Thoracic aorta (tissue), 2 donors: ENCODE measurements around the gene DBF4B. TPM values are rescaled to one million over a fixed set of nuclear protein-coding genes. Genes with fewer than 3 reads are reported as not detected.
"Not testable (repeated sequence)": the region's sequence is repeated elsewhere in the genome, so short reads cannot be mapped to it uniquely, and the experiment has no call there.

ENCODE experiments used
- ATAC-seq: fragments of 150-250 bp; one replicate; pipeline ENCODE4 v1.8.0; 2017; ENCODE audit warnings: low read depth; ENCODE audit not compliant: insufficient number of reproducible peaks, low FRiP score
- DNase-seq: peaks from one replicate; pipeline ENCODE4 v3.0.0-alpha.2; 2020; ENCODE audit warnings: low spot score
- H3K27ac ChIP-seq, 2 donors: fragments of 200-600 bp; sonication (generic); 1 replicate in 1 of 2; 2 replicates in 1 of 2; pipeline ENCODE4 v1.5.1; 2016; ENCODE audit warnings: mild to moderate bottlenecking in 2 of 2, moderate library complexity in 2 of 2
- H3K27me3 ChIP-seq: fragments of 200-600 bp; sonication (generic); replicated peaks from 2 replicates; pipeline ENCODE4 v1.6.0; 2016; ENCODE audit warnings: mild to moderate bottlenecking; ENCODE audit not compliant: insufficient read depth
- H3K36me3 ChIP-seq: fragments of 200-600 bp; sonication (generic); one replicate; pipeline ENCODE4 v1.5.1; 2016
- H3K4me1 ChIP-seq, 2 donors: fragments of 200-600 bp; sonication (generic); 1 replicate in 1 of 2; 2 replicates in 1 of 2; pipeline versions ENCODE4 v1.5.1 to v1.6.0; 2016; ENCODE audit warnings: low read depth in 2 of 2, mild to moderate bottlenecking in 1 of 2; ENCODE audit not compliant: control insufficient read depth in 1 of 2
- H3K4me3 ChIP-seq: fragments of 200-600 bp; sonication (generic); 2 replicates; pipeline ENCODE4 v1.5.1; 2016; ENCODE audit warnings: mild to moderate bottlenecking
- H3K9me3 ChIP-seq: fragments of 200-600 bp; sonication (generic); 2 replicates; pipeline ENCODE4 v1.5.1; 2016
- total RNA-seq, 2 donors: library from RNA; depleted of rRNA; stranded (reverse); fragments of >200 nt; gene quantifications; one replicate each; pipeline versions ENCODE4 v1.1.0 to v1.2.3, GENCODE V29; 2016
- TF ChIP-seq, protein P1 (sequence below): fragments of 200-600 bp; sonication (generic); IDR thresholded peaks from one replicate; pipeline ENCODE4 v1.5.1; 2019; ENCODE audit warnings: antibody characterized with exemption

The DBF4B gene
- total RNA-seq, 2 donors from 2014 or later = 5.7 to 7.8 TPM

DNA sequence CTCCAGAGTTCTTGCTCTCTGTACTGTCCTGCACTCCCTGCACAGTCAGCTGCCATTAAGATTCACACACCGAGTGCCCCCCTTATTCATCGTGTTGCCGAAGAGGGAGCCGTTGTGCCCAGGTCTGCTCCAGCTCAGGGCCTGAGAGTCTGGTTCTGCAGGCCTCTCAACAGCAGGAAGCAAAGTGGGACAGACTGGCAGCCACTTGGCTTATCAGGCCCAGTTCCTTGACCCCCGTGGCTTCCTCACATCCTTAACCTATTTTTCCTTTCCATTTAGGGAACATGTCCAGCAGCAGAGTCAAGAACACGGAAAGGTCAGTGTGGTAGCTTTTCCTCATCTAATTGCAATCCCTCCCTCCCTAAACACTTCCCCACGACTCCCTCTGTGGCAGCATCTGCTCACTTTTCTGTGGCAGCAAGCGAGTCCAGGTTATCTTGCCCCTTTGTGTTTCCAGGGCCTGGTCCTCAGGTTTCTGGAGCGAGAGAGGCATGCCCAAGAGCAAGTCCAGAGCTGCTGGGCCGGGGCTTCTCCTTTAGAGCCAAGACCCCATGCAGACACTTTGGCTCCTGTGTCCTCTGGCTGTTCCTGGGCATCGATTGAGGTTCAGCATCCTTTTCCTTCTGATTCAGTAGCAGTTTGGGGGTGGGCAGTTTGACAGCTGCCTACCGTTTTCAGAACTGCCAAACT, 28.2 kb downstream of the DBF4B start:
- ATAC-seq = no peak
- Histone ChIP-seq H3K36me3 (no peaks in the 10 kb centered on the region), H3K27ac (no peak overlapping the region), H3K4me1 (no peaks in the 10 kb centered on the region), H3K27me3 (no peaks in the 10 kb centered on the region), H3K9me3 (no peaks in the 10 kb centered on the region), H3K4me3 (no peak overlapping the region)
- TF ChIP-seq, protein P1, sequence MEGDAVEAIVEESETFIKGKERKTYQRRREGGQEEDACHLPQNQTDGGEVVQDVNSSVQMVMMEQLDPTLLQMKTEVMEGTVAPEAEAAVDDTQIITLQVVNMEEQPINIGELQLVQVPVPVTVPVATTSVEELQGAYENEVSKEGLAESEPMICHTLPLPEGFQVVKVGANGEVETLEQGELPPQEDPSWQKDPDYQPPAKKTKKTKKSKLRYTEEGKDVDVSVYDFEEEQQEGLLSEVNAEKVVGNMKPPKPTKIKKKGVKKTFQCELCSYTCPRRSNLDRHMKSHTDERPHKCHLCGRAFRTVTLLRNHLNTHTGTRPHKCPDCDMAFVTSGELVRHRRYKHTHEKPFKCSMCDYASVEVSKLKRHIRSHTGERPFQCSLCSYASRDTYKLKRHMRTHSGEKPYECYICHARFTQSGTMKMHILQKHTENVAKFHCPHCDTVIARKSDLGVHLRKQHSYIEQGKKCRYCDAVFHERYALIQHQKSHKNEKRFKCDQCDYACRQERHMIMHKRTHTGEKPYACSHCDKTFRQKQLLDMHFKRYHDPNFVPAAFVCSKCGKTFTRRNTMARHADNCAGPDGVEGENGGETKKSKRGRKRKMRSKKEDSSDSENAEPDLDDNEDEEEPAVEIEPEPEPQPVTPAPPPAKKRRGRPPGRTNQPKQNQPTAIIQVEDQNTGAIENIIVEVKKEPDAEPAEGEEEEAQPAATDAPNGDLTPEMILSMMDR = no peak
- DNase-seq = no peak

DNA sequence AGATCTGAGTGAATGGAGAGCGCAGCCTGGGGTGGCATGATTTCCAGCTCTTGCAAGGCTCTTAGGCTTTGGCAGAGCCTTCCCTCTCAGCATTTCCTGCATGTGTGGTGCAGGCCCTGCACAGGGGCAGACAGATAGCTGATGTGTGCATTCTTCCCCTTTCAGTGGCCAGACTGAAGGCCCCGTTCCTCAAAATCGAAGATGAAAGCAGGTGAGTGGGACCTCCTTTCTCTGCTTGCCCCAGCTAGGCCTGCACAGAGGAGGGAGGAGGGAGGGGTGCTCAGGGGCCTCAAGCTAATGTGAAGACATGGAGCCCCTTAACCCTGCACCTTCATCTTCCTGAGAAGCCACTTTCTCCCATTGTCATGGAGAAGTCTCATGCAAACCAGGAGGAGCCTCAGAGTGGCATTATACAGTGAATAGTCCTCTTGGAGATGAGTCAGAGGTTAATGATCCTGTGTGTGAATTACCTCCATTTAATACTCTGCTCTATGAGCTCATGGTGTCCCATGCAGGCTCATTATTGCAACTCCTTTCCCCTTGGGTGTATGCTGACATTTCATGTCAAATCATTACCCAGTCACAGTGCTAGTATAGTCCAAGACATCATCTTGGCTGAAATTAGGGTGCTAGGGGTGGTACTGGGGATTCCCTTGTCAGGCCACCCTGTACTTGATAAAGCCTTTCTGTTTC, 29.9 kb downstream of the DBF4B start:
- H3K36me3 ChIP-seq = no peaks in the 10 kb centered on the region

DNA sequence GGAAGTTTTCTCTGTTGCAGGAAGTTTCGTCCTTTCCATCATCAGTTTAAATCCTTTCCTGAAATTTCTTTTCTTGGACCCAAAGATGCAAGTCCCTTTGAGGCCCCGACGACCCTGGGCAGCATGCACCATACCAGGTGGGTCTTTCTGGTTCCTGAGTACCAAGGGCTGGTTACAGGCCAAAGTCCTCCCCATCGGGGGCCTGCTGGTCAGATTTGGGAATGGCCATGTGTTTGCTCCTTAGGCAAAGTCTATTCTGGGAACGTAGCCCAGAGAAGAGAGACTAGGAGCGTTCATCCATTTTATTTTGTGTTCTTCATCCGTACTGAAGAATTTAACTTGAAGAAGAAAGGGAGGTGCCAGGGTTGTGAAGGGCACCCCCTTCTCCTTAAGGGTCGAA, 32.9 kb downstream of the DBF4B start:
- H3K27ac ChIP-seq = no peak overlapping the region
- no peaks in the 10 kb centered on the region for H3K4me1 ChIP-seq
- H3K27me3 ChIP-seq = no peaks in the 10 kb centered on the region
- H3K9me3 ChIP-seq = no peaks in the 10 kb centered on the region
- no peak overlapping the region for H3K4me3 ChIP-seq
- DNase-seq = no peak
- TF ChIP-seq, protein P1 = no peak
- H3K36me3 ChIP-seq = no peaks in the 10 kb centered on the region
- no peak for ATAC-seq

More for the DNA sequence above, 29.9 kb downstream of the DBF4B start:
- TF ChIP-seq, protein P1 = no peak
- Histone ChIP-seq H3K4me3 (no peak overlapping the region), H3K27me3 (no peaks in the 10 kb centered on the region), H3K27ac (no peak overlapping the region), H3K4me1 (no peaks in the 10 kb centered on the region), H3K9me3 (no peaks in the 10 kb centered on the region)
- DNase-seq (no peak), ATAC-seq (no peak)

DNA sequence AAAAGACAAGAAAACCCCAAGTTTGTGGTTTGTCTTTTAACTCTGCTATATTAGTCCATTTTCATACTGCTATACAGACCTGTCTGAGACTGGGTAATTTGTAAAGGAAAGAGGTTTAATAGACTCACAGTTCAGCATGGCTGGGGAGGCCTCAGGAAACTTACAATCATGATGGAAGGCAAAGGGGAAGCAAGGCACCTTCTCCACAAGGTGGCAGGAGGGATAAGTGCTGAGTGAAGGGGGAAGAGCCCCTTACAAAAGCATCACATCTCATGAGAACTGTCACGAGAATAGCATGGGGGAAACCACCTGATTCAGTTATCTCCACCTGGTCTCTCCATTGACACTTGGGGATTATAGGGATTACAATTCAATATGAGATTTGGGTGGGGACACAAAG, 36.8 kb downstream of the DBF4B start:
- no peak for DNase-seq
- Histone ChIP-seq H3K4me3 (no peak overlapping the region), H3K9me3 (no peaks in the 10 kb centered on the region), H3K27ac (no peak overlapping the region), H3K27me3 (no peaks in the 10 kb centered on the region), H3K36me3 (peaks cover 3% of the 10 kb centered on the region), H3K4me1 (peaks cover 0 to 15% of the 10 kb centered on the region in 2 donors)
- TF ChIP-seq, protein P1 = no peak
- ATAC-seq = no peak

DNA sequence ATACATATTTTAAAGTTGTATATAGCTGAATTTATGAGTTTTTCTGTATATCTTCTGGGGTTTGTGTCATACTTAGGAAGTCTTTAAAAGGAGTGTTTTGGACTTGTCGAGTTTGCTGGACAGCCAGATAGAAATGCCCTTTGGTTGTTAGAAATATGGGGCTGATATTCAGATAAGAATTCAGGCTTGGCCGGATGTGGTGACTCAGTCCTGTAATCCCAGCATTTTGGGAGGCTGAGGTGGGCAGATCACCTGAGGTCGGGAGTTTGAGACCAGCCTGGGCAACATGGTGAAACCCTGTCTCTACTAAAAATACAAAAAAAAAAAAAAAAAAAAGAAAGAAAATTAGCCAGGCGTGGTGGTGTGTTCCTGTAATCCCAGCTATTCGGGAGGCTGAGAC, 37.3 kb downstream of the DBF4B start:
- DNase-seq, H3K36me3 ChIP-seq, ATAC-seq, H3K27me3 ChIP-seq, H3K4me3 ChIP-seq, H3K27ac ChIP-seq, H3K9me3 ChIP-seq: not testable (repeated sequence)
- peaks cover 0 to 16% of the 10 kb centered on the region in 2 donors for H3K4me1 ChIP-seq
